Medulla oblongata (tissue), 1 donor: ENCODE data around the gene PHPT1.
"Not testable (repeated sequence)": the region's sequence is repeated elsewhere in the genome, so short reads cannot be mapped to it uniquely, and the experiment has no call there.

Source experiments
- DNase-seq: peaks from one replicate; pipeline ENCODE4 v3.0.0-alpha.2; 2015; ENCODE audit errors: extremely low spot score

PHPT1 gene

GRCh38 chr9:136823136-136824046, 25.8 kb upstream of the PHPT1 start:
- no peak for DNase-seq

GRCh38 chr9:136824496-136825225, 24.5 kb upstream of the PHPT1 start:
- DNase-seq = no peak

- DNase-seq = no peak
Observed at GRCh38 chr9:136825295-136826187, 23.7 kb upstream of the PHPT1 start.

DNA sequence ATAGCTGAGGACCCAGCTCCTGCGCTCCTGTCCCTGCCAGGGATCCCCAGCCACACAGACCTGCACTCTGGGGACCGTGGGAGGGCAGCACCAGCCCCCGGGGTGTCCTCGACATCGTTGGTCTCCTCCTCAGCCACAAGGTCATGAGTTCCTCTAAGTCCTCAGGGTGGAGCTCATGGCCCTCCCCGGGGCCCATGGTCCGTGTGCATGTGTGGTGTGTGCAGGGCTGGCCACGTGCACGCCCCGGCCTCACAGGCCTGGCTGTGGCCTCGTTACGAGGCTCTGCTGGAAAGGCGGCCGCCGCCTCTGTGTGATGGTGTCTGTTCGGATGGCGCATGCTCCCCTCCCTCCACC, 23.0 kb upstream of the PHPT1 start:
- no peak for DNase-seq

DNA sequence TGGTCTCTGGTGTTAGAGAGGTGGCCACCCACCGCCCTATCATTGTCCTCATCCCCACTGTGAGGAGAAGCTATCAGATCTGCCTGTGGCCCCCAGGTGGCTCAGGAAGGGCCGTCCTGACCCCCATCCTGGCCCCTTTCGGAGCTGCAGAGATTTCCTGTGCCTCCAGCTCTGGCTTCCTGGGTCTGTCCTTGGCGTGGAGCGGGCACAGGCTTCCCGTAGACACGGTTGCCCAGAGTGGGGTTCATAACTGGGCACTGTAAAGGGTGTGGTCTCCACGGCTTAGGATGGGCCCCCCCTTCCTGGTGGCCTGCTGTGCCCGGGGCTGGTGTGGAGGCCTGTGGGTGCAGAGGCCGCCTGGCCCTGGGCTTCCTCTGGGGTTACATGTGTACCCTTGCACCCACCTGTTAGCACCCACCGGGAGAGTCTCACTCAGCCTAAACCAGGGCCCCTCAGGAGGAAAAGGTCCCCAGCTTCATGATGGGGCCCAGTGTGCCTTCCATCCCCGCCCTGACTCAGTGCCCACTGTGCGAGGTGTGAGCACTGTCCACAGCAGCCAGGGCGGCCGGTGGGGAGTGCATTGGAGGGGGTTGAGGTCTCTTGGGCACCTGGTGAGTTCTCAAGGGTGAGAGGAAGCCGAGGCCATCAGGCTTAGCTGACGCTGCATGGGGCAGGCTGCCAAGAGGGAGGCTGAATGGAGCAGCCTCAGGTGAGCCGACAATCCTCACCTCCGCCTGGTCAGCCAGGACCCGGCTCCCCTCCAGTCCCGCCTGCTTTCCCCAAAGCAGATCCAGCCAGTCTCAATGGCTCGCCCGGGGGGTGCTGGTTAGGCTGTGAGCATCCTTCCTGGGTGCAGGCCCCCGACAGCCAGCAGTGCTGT, 22.3 kb upstream of the PHPT1 start:
- no peak for DNase-seq

GRCh38 chr9:136827794-136828473, 21.3 kb upstream of the PHPT1 start:
- no peak for DNase-seq

DNA sequence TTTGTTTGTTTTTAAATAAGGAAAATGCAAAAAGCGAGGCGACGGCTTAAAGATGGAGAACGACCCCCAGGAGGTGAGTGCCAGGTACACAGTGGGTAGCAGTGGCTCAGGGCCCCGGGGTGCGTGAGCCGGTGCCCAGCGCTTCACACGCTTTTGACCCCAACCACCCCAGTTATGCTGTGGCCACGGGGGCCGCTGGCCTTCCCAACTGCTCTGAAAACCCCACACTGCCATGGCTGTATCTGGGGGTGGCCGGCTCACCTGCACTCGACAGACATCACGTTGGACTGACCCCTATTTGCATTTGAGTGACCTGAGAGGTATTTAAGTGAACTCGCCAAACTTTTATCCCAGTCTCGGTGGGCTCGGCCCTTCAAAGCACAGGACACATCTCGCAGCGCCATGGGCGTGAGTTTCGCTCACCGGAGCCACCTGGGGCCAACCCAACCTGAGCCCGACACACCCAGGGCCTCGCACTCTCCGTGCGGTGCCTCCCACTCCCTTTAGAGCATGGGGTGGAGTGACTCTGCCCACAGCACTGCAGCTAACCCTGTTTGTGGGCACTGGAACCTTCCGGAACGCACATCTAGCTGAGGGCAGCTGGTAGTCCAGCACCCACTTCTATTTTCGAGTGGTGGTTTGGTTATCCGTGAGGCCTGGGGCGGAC, 20.6 kb upstream of the PHPT1 start:
- DNase-seq = no peak

GRCh38 chr9:136829412-136829811, 19.8 kb upstream of the PHPT1 start:
- no peak for DNase-seq

GRCh38 chr9:136829981-136830885, 19.0 kb upstream of the PHPT1 start:
- DNase-seq = no peak

GRCh38 chr9:136831002-136831719, 18.0 kb upstream of the PHPT1 start:
- DNase-seq = no peak

GRCh38 chr9:136831720-136832104, 17.5 kb upstream of the PHPT1 start:
- DNase-seq = no peak

GRCh38 chr9:136832581-136832980, 16.6 kb upstream of the PHPT1 start:
- DNase-seq = no peak

DNA sequence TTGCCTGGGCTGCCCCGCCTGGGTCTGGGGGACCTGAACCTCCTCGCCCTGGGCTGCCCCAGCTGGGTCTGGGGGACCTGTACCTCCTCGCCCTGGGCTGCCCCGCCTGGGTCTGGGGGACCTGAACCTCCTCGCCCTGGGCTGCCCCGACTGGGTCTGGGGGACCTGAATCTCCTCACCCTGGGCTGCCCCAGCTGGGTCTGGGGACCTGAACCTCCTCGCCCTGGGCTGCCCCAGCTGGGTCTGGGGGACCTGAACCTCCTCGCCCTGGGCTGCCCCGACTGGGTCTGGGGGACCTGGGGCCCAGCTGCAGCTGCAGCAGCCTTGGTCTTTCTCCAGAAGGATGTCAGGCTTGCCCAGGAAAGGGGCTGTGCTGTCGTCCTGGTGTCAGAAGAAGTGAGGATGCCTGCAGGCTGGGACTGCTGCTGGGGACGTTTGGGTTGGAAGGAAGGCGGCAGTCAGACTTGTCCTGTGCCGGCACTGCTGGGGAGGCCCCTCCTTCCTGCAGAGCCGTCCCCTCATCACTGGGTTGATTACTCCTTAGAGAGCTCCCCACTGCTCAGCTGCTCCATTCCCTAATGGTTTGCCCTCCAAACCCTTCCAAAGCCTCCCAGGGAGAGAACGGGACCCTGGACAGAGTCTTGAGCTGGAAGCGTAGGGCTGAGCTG, 15.7 kb upstream of the PHPT1 start:
- not testable (repeated sequence) for DNase-seq

DNA sequence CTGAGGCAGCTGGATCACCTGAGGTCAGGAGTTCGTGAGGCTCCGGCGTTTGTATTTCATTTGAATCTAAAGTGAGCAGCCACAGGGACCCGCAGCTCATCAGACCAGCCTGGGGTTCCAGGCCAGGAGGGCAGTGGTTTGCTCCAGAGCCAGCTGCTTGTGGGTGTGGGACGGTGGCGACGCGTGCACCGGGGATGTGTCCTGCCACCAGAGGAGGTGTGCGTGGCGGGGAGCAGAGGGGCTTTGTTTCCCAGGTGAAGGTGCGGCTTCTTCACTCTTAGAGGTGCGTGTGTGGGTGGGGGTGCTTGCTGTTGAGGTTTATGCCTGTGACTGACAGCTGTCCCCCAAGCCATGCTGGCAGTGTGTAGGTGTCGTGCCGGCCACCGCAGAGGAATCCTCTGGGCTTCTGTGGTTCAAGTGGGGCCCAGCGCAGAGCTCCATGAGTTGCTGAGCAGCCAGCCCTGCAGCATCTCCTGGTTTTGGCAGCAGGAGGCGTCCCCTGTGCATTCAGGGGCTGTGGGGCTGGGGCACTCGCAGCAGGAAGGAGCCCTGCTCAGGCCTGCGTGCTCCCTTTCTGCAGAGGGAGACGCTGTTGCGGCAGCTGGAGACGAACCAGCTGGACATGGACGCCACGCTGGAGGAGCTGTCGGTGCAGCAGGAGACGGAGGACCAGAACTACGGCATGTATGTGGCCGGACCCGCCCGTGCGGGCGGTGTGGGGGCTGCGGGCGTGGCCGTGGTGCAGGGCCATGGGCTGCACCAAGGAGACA, 13.9 kb upstream of the PHPT1 start:
- DNase-seq = no peak

DNA sequence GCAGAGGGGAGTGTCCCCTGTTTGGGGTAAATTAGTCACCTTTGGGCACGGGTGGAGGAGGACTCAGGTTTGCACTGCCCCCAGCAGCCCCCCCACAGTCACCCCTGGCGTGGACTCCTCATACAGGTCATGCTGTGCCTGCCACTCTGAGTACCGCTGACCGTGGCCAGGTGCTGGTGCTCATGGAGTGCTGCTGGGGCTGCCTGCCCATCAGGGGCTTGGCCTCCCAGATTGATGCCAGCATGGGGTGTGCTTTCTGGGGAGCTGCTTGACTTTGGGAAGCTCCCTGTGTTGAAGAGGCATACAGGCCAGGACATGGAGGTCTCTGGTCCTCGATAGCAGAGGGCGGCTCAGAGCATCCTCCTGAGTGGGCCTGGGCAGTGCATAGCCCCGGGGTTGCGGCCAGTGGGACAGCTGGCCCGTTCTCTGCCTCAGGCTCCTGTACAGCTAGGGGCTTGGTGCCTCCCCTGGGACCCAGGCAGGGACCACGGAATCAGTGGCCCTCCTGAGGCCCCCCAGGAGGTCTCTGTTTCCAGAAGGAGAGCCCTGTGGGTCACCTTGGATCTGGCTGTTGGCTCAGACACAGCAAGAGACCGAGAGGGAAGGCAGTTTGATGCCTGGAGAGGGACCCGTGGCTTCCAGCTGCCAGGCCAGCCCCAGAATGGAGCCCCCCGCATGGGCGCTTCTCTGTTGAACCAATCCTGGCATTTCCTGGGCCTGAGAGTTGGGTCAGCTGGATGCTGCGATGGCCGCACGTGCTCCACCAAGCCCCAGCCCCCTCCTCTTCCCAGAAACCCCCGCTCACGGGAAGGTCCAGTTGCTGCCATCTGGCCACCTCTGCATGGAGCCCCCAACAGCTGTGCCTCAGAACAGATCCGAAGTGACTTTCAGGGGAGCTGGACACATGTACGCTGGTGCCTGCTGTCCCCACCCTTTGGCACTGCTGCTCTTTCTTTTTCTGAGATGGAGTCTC, 13.0 kb upstream of the PHPT1 start:
- DNase-seq = no peak
